PC-3 (cell line): Measurements from ENCODE around the gene ELMO2. TPM values are rescaled to one million over a fixed set of nuclear protein-coding genes. Genes with fewer than 3 reads are reported as not detected.

Experiments
- ATAC-seq: fragments of 200-7000 bp; cut with Tn5 transposase; 2 replicates; pipeline ENCODE4 v1.9.1; 2020; ENCODE audit warnings: mild to moderate bottlenecking, moderate library complexity
- BruUV-seq: library from RNA; stranded (reverse); fragments of 400-500 nt; replicated peaks from 2 replicates; lab custom pipeline; 2021; lab: Mats Ljungman, UMichigan
- CTCF ChIA-PET: fragments of 300-600 bp; sonication (Branson Sonifier 250); formaldehyde crosslinking; loops from one replicate; lab custom pipeline; 2022; ENCODE audit warnings: antibody characterized with exemption; lab: Charles Lee
- POLR2A ChIA-PET: fragments of 300-600 bp; sonication (Branson Sonifier 250); formaldehyde crosslinking; loops from one replicate; lab custom pipeline; 2022; ENCODE audit warnings: antibody characterized with exemption; ENCODE audit not compliant: unreplicated experiment; lab: Charles Lee
- DNase-seq: peaks from one replicate; pipeline ENCODE4 v3.0.0-alpha.2; 2015
- H2AFZ ChIP-seq: fragments of 300-600 bp; sonication (generic); 2 replicates; pipeline ENCODE4 v1.6.0; 2016; ENCODE audit warnings: antibody characterized with exemption, low read length
- H3F3A ChIP-seq: fragments of 300-600 bp; sonication (generic); one replicate; pipeline ENCODE4 v1.6.0; 2017; ENCODE audit warnings: antibody characterized with exemption, low read length, control low read depth, mild to moderate bottlenecking; ENCODE audit not compliant: unreplicated experiment
- H3K27ac ChIP-seq: fragments of 300-600 bp; sonication (generic); 2 replicates; pipeline ENCODE4 v1.5.1; 2016; ENCODE audit warnings: mild to moderate bottlenecking, low read length
- H3K27me3 ChIP-seq: fragments of 300-600 bp; sonication (generic); 2 replicates; pipeline ENCODE4 v1.6.1; 2016; ENCODE audit warnings: low read length, mixed read lengths
- H3K36me3 ChIP-seq: fragments of 300-600 bp; sonication (generic); 2 replicates; pipeline ENCODE4 v1.6.1; 2016; ENCODE audit warnings: low read depth, mixed run types, low read length, mixed read lengths
- H3K4me1 ChIP-seq: fragments of 300-600 bp; sonication (generic); 2 replicates; pipeline ENCODE4 v1.5.1; 2016; ENCODE audit warnings: low read length; ENCODE audit not compliant: insufficient read depth
- H3K4me2 ChIP-seq: fragments of 300-600 bp; sonication (generic); 2 replicates; pipeline ENCODE4 v1.6.0; 2016; ENCODE audit warnings: low read length
- H3K4me3 ChIP-seq: fragments of 300-600 bp; sonication (generic); 2 replicates; pipeline ENCODE4 v1.5.1; 2016; ENCODE audit warnings: mild to moderate bottlenecking, low read length, mixed read lengths
- H3K79me2 ChIP-seq: fragments of 300-600 bp; sonication (generic); 2 replicates; pipeline ENCODE4 v1.6.1; 2017; ENCODE audit warnings: low read length, mixed read lengths
- H3K9ac ChIP-seq: fragments of 300-600 bp; sonication (generic); 2 replicates; pipeline ENCODE4 v1.6.0; 2016; ENCODE audit warnings: mild to moderate bottlenecking, low read length
- H3K9me2 ChIP-seq: fragments of 300-600 bp; sonication (generic); replicated peaks from 2 replicates; pipeline ENCODE4 v1.6.1; 2016; ENCODE audit warnings: mixed run types, low read length, mixed read lengths
- H3K9me3 ChIP-seq: fragments of 300-600 bp; sonication (generic); 2 replicates; pipeline ENCODE4 v1.6.1; 2016; ENCODE audit warnings: low read length, mixed read lengths
- H4K20me1 ChIP-seq: fragments of 300-600 bp; sonication (generic); 2 replicates; pipeline ENCODE4 v1.6.1; 2016; ENCODE audit warnings: low read length, mixed read lengths
- EZH2 ChIP-seq: fragments of 300-600 bp; sonication (generic); IDR thresholded peaks from one replicate; pipeline ENCODE4 v1.6.1; 2017; ENCODE audit warnings: antibody characterized with exemption, mild to moderate bottlenecking, low read length; ENCODE audit not compliant: unreplicated experiment
- EZH2phosphoT487 ChIP-seq: fragments of 300-600 bp; sonication (generic); IDR thresholded peaks from 2 replicates; pipeline ENCODE4 v1.6.1; 2018; ENCODE audit warnings: mild to moderate bottlenecking, antibody characterized with exemption, low read length, borderline replicate concordance
- intact Hi-C: fragments of 100-400 bp; cut with micrococcal nuclease; formaldehyde crosslinking; loops from 2 replicates; pipeline ENCODE4 v1.9.0; 2023
- total RNA-seq: library from RNA; depleted of rRNA; stranded (reverse); fragments of >200 nt; gene quantifications from 2 replicates; pipeline ENCODE4 v1.2.3, GENCODE V29; 2014
- TF ChIP-seq, protein P1 (sequence below): fragments of 300-600 bp; sonication (generic); conservative IDR thresholded peaks from 2 replicates; pipeline ENCODE4 v1.5.1; 2017; ENCODE audit warnings: antibody characterized with exemption, low read depth, mild to moderate bottlenecking, low read length

ELMO2 gene
- total RNA-seq, 1 experiment from 2014 or later = 29.0 TPM

- peaks cover 28% of the 10 kb centered on the region for H3K4me1 ChIP-seq
- no peak for TF ChIP-seq EZH2
- TF ChIP-seq, protein P1, sequence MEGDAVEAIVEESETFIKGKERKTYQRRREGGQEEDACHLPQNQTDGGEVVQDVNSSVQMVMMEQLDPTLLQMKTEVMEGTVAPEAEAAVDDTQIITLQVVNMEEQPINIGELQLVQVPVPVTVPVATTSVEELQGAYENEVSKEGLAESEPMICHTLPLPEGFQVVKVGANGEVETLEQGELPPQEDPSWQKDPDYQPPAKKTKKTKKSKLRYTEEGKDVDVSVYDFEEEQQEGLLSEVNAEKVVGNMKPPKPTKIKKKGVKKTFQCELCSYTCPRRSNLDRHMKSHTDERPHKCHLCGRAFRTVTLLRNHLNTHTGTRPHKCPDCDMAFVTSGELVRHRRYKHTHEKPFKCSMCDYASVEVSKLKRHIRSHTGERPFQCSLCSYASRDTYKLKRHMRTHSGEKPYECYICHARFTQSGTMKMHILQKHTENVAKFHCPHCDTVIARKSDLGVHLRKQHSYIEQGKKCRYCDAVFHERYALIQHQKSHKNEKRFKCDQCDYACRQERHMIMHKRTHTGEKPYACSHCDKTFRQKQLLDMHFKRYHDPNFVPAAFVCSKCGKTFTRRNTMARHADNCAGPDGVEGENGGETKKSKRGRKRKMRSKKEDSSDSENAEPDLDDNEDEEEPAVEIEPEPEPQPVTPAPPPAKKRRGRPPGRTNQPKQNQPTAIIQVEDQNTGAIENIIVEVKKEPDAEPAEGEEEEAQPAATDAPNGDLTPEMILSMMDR = no peak
- TF ChIP-seq EZH2phosphoT487 = no peak
- DNase-seq = peak; percentile 88
- H3F3A ChIP-seq = peaks cover 4% of the 10 kb centered on the region
- H3K4me3 ChIP-seq = peak overlapping the region; percentile 90
- no peaks in the 10 kb centered on the region for H3K9me2 ChIP-seq
- H3K4me2 ChIP-seq = peak overlapping the region; percentile 98
- peaks cover 26% of the 10 kb centered on the region for H4K20me1 ChIP-seq
- ChIA-PET POLR2A (interaction anchor here (0.6 to 0.9 kb wide), 6 partner anchors 43 to 958 kb away, joined by 3 to 6 read pairs (median 4); partner anchors contain the start of gene ELMO2), CTCF (interaction anchor here (0.7 to 0.9 kb wide), 2 partner anchors 43 to 75 kb away, joined by 5 to 7 read pairs; no protein-coding TSS in a partner anchor)
- H3K27ac ChIP-seq = peak overlapping the region; percentile 91
- intact Hi-C loops = loop anchor here (1.0 kb wide), 1 partner anchor 42 kb away; the partner anchor contains the start of gene ELMO2
- H3K27me3 ChIP-seq = no peaks in the 10 kb centered on the region
- no TSS peak for BruUV-seq
- H3K9ac ChIP-seq = peak overlapping the region; percentile 98
- ATAC-seq = peak; percentile 90
- H3K79me2 ChIP-seq = peaks cover 37% of the 10 kb centered on the region
- H3K9me3 ChIP-seq = no peaks in the 10 kb centered on the region
- peaks cover 15% of the 10 kb centered on the region for H3K36me3 ChIP-seq
- H2AFZ ChIP-seq = peak overlapping the region; percentile 80
Observed at GRCh38 chr20:46363874-46364669, 42.3 kb downstream of the ELMO2 start.

GRCh38 chr20:46362921-46363867, 43.2 kb downstream of the ELMO2 start:
- Histone ChIP-seq H3K27ac (peak overlapping the region; percentile 91), H3K9me3 (no peaks in the 10 kb centered on the region), H3K9me2 (no peaks in the 10 kb centered on the region), H3F3A (peaks cover 4% of the 10 kb centered on the region), H3K4me2 (peak overlapping the region; percentile 98), H3K4me1 (peaks cover 19% of the 10 kb centered on the region), H3K36me3 (peaks cover 15% of the 10 kb centered on the region), H4K20me1 (peaks cover 26% of the 10 kb centered on the region), H3K4me3 (peak overlapping the region; percentile 90), H3K79me2 (peaks cover 37% of the 10 kb centered on the region), H3K9ac (peak overlapping the region; percentile 98), H3K27me3 (no peaks in the 10 kb centered on the region), H2AFZ (peak overlapping the region; percentile 80; the same call in 1 of the 2 replicates)
- POLR2A ChIA-PET = interaction anchor here (0.6 to 0.7 kb wide), 2 partner anchors 167 to 958 kb away, joined by 4 to 5 read pairs; no protein-coding TSS in a partner anchor
- intact Hi-C loops = no loop called here
- BruUV-seq = TSS peak; percentile 63
- CTCF ChIA-PET = no interaction called here
- DNase-seq (no peak), ATAC-seq (peak; percentile 2; the same call in 1 of the 2 replicates)
- TF ChIP-seq EZH2 = no peak
- TF ChIP-seq, protein P1 = no peak
- TF ChIP-seq EZH2phosphoT487 = no peak
